HG03108 (cell line): ENCODE results near the gene CDK8.

Experiments used
- ATAC-seq: cut with Tn5 transposase; IDR thresholded peaks from one replicate; pipeline ENCODE4 v1.9.1; 2021; ENCODE audit warnings: moderate library complexity; ENCODE audit not compliant: unreplicated experiment

CDK8 gene

DNA sequence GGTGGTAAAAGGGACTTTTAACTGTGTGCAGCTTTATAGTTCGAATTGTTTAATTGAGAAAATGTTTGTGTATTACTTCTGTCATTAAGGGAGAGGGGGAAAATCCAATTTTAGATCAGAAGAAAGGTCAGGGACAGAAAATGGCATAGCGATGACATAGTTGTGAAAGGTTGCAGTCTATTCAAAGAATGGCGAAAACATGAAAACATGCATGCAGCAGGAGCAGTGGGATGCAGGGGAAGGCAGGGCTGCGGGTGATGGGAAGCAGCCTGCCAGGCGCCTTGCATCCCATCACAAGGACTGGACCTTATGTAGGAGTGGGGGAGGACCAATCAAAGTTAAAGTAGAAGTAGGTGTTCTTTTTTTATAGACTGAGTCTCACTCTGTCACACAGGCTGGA is 125.9 kb downstream of the CDK8 start:
- no peak for ATAC-seq

GRCh38 chr13:26380930-26381329 is 127.0 kb downstream of the CDK8 start:
- ATAC-seq, result no peak

- ATAC-seq, result no peak
Observed at GRCh38 chr13:26382366-26382765, 128.4 kb downstream of the CDK8 start.

GRCh38 chr13:26382835-26383234 is 128.9 kb downstream of the CDK8 start:
- ATAC-seq, result no peak

GRCh38 chr13:26384587-26384986 is 130.7 kb downstream of the CDK8 start:
- no peak for ATAC-seq

DNA sequence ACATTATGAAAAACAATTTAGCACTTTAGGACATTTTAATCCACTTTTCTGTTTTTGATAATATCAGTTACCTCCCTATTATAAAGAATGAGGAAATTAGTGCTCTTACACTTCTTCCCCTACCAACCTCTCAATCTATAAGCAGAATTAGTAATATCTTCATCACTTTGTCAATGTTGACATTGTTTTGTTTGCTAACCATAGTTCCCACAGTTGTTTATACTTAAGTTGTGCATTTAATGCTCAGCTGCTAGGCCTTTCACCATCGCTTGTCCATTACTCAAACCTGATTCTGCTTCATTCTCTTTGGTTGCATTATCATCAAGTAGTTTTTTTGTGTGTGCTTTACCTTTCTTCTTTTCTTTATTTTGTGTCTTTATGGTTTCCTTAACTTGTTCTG is 132.1 kb downstream of the CDK8 start:
- no peak for ATAC-seq

DNA sequence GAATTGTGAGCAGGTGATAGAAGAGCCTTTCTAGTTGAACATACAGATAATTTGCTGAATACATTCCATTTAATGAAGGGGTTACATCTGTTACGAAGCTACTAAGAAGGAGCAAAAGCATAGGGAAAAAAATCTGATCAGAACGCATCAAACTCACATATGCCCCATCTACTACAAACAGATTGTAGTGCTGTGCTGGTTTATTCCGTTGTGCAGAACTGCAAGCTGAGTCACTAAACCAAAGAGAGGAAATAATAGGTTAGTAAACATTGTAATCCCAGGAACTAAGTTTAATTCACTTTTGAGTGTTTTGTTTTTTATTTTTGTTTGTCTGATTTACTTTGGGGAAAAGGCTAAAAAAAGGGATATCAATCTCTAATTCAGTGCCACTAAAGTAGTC is 136.3 kb downstream of the CDK8 start:
- ATAC-seq, result no peak

- no peak for ATAC-seq
Observed at GRCh38 chr13:26400545-26400944, 146.6 kb downstream of the CDK8 start.

- ATAC-seq, result no peak
Observed at GRCh38 chr13:26401069-26401468, 147.1 kb downstream of the CDK8 start.

DNA sequence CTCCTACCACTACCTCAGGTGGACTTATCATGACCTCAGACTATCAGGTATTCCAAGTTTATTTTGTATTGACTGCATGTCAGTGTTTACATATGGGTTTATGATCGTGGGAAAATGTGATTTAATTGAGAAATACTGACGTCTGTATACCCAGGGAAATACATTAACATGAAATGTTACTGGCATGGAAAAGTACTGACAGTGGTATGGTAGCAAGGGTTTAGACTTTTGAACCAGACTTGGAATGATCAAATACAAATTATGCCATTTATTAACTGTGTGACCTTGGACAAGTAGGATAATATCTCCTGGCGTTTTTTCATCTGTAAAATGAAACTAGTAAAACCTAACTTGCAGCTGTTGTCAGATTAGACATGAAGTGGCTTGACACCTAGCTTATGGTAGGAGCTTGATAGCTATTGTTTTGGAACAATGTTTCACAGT is 147.7 kb downstream of the CDK8 start:
- no peak for ATAC-seq

- ATAC-seq, result no peak
Observed at GRCh38 chr13:26406791-26407190, 152.9 kb downstream of the CDK8 start.

DNA sequence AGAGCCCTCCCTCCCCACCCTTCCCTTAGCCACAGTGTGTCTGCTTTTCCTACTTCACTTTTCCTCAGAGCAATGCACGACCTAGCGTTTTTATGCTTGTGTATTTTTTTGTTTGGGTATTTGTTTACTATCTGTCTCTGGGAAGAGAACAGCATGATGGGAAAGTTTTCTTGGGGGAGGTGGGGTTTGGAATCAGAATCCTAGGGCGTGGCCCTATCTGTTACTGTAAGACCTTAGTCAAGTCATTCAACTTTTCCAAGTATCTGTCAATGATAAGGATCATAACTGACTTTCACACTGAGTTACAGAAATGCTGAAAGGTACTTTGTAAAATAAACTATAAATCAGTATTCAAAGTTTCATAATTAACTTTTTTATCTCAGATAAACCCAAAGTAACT is 157.3 kb downstream of the CDK8 start:
- ATAC-seq, result no peak

GRCh38 chr13:26412263-26412662 is 158.3 kb downstream of the CDK8 start:
- ATAC-seq, result no peak

DNA sequence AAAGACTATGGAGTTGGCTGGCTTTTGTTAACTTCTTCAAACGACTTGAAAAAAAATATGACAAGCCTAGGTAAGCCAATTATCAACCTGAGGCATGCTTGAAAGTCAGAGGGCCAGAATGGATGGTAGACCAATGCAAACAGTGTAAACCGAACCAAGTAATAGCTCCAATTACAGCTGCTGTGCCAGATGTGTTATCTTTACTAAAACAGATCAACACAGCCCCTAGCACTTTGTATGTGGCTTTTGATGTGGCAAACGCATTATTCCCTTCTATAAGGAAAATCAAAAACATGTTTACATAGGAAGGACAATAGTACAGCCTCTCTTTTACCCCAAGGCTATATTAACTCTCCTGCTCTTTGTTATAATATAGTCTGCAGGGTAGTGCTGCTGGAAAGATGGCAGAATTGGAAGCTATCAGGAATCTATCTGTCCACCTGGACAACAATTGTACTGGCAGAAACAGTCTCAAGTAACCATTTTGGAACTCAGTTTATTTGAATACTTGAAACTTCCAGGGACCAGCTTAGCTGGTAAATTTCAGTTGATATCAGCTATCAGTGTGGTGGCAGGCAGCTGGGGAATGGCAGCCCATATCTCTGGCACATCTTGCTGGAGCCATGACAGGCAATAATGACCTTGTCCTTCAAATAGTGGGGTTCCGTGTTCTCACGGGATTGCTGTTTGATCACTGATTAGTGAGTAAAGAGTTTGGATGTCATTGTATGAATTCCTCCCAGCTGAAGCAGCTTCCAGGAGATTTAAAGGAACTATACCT is 159.2 kb downstream of the CDK8 start:
- ATAC-seq, result no peak

DNA sequence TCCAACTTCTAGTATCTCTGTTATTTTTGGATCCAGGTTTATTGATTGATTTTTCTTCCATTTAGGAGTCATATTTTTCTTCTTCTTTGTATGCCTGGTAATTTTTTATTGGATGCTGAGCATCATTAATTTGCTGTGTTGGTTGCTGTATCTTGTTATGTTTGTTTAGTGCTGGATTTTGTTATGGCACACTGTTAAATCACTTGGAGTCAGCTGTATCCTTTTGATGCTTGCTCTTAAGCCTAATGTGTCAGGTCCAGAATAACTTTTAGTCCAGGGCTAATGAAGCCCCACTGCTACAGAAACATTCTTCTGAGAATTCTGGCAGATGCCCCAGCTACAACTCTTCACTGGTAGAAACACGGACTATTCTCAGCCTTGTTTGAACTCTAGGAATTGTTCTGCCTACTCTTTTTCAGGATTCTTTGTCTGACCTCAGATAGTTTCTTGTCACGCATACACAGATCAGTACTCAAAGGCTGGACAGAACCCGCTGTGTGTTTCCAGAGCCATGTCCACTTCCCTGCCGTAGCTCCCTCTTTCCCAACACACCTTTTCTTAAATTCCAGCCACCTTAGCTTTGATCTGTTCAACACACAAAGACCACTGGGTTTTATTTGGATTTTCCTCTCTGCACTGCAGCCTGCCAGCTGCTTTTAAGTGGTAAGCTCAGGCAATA is 166.5 kb downstream of the CDK8 start:
- no peak for ATAC-seq

- ATAC-seq, result no peak
Observed at GRCh38 chr13:26422036-26422435, 168.1 kb downstream of the CDK8 start.

DNA sequence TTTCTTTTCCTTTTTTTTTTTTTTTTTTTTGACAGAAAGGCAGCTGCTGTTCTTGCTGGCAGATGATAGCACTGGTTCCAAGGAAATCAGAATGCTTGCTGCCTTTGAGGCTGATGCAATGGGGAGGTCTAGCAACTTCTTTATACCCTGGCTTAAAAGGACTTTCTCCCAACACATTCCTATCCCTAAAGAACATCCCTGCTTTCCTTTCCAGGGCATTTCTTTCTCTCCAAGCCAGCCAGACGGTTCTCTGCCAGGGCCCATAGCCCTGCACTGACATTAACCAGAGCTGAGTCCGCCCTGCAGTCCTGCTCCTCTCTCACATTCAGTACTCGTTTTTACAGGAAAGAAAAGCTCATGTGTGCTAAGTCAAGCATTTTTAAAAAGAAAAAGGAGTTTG is 169.7 kb downstream of the CDK8 start:
- ATAC-seq, result no peak

- ATAC-seq, result no peak
Observed at GRCh38 chr13:26424181-26424580, 170.3 kb downstream of the CDK8 start.

- no peak for ATAC-seq
Observed at GRCh38 chr13:26425443-26426358, 171.8 kb downstream of the CDK8 start.

GRCh38 chr13:26433776-26434175 is 179.8 kb downstream of the CDK8 start:
- no peak for ATAC-seq

DNA sequence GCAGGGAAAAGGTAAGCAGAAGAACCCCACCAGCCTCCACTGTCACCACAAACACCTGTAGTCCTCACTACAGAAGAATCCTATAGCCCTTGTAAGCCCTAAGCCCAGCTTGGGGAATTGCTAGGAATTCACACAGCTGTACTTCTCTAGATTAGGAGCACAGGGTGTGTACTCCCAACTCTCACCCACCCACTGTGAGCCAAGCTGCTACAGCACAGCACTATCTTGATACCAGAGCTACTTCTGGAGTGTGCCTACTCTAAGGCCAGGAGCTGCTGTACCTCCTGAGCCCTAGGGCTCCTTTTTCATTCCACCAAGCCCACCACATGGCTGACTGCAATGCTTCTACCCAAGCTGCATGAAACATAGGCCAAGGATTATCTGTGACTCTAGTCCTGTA is 181.2 kb downstream of the CDK8 start:
- no peak for ATAC-seq

GRCh38 chr13:26435646-26436045 is 181.7 kb downstream of the CDK8 start:
- no peak for ATAC-seq
